GM23248 (cell line): ENCODE data around the gene ATP1A3. TPM values are rescaled to one million over a fixed set of nuclear protein-coding genes. Genes with fewer than 3 reads are reported as not detected.

ENCODE experiments used
- DNase-seq: peaks from one replicate; pipeline ENCODE4 v3.0.0-alpha.2; 2015
- H2AFZ ChIP-seq: fragments of 200-600 bp; sonication (generic); 2 replicates; pipeline ENCODE4 v1.6.1; 2016; ENCODE audit warnings: antibody characterized with exemption
- H3F3A ChIP-seq: fragments of 200-600 bp; sonication (generic); 2 replicates; pipeline ENCODE4 v1.6.1; 2016; ENCODE audit warnings: mild to moderate bottlenecking, antibody characterized with exemption, mixed run types; ENCODE audit not compliant: insufficient read depth
- H3K27ac ChIP-seq: fragments of 200-600 bp; sonication (generic); 2 replicates; pipeline ENCODE4 v1.5.1; 2016; ENCODE audit warnings: mild to moderate bottlenecking
- H3K27me3 ChIP-seq: fragments of 200-600 bp; sonication (generic); replicated peaks from 2 replicates; pipeline ENCODE4 v1.6.1; 2016; ENCODE audit warnings: mild to moderate bottlenecking; ENCODE audit not compliant: insufficient read depth
- H3K36me3 ChIP-seq: fragments of 200-600 bp; sonication (generic); 2 replicates; pipeline ENCODE4 v1.6.1; 2016; ENCODE audit warnings: low read depth, mild to moderate bottlenecking
- H3K4me1 ChIP-seq: fragments of 200-600 bp; sonication (generic); 2 replicates; pipeline ENCODE4 v1.6.1; 2016; ENCODE audit warnings: mild to moderate bottlenecking; ENCODE audit not compliant: insufficient read depth
- H3K4me2 ChIP-seq: fragments of 200-600 bp; sonication (generic); one replicate; pipeline ENCODE4 v1.6.1; 2016; ENCODE audit warnings: mild to moderate bottlenecking; ENCODE audit not compliant: unreplicated experiment
- H3K4me3 ChIP-seq: fragments of 200-600 bp; sonication (generic); 2 replicates; pipeline ENCODE4 v1.5.1; 2016; ENCODE audit warnings: mild to moderate bottlenecking
- H3K79me2 ChIP-seq: fragments of 200-600 bp; sonication (generic); 2 replicates; pipeline ENCODE4 v1.6.1; 2016; ENCODE audit warnings: mild to moderate bottlenecking; ENCODE audit not compliant: insufficient read depth
- H3K9ac ChIP-seq: fragments of 200-600 bp; sonication (generic); 2 replicates; pipeline ENCODE4 v1.6.1; 2016; ENCODE audit warnings: mild to moderate bottlenecking
- H3K9me2 ChIP-seq: fragments of 200-600 bp; sonication (generic); 2 replicates; pipeline ENCODE4 v1.6.1; 2016; ENCODE audit warnings: mixed run types, mild to moderate bottlenecking, moderate library complexity; ENCODE audit not compliant: insufficient read depth
- H3K9me3 ChIP-seq: fragments of 200-600 bp; sonication (generic); one replicate; pipeline ENCODE4 v1.6.1; 2017; ENCODE audit warnings: low read depth
- H4K20me1 ChIP-seq: fragments of 200-600 bp; sonication (generic); 2 replicates; pipeline ENCODE4 v1.6.0; 2016; ENCODE audit not compliant: insufficient read depth
- EZH2 ChIP-seq: fragments of 200-600 bp; sonication (generic); IDR thresholded peaks from 2 replicates; pipeline ENCODE4 v1.6.1; 2018; ENCODE audit warnings: antibody characterized with exemption, mild to moderate bottlenecking; ENCODE audit not compliant: insufficient read depth, poor library complexity, severe bottlenecking
- EZH2phosphoT487 ChIP-seq: fragments of 200-600 bp; sonication (generic); IDR thresholded peaks from 2 replicates; pipeline ENCODE4 v1.6.1; 2018; ENCODE audit warnings: antibody characterized with exemption, moderate library complexity, mild to moderate bottlenecking, low read depth; ENCODE audit not compliant: insufficient read depth
- WGBS, 2 experiments: methylation state at CpG; one replicate each; pipeline ENCODE4 v1.1.6; 2015 to 2017; ENCODE audit warnings: low lambda C conversion rate in 2 of 2, low coverage in 1 of 2; ENCODE audit errors: missing lambda C conversion rate in 2 of 2; 5-methylcytosine and 5-hydroxymethylcytosine counted together
- in situ Hi-C: fragments of 300-500 bp; cut with MboI; formaldehyde crosslinking; loops from 2 replicates; pipeline ENCODE4 v1.15.0; 2020
- polyA plus RNA-seq: library from polyadenylated mRNA; unstranded; fragments of >200 nt; fragmentation: Nextera tagmentation; extraction: Ambion mirVana; gene quantifications from 2 replicates; pipeline ENCODE4 v1.2.1, GENCODE V29; 2016
- total RNA-seq: library from RNA; depleted of rRNA; stranded (reverse); fragments of >200 nt; shearing (Covaris generic); gene quantifications from 2 replicates; pipeline ENCODE4 v1.2.3, GENCODE V29; 2014

ATP1A3 gene
- total and polyA plus RNA-seq, 2 experiments from 2014 or later: 0.11 to 0.36 TPM

DNA sequence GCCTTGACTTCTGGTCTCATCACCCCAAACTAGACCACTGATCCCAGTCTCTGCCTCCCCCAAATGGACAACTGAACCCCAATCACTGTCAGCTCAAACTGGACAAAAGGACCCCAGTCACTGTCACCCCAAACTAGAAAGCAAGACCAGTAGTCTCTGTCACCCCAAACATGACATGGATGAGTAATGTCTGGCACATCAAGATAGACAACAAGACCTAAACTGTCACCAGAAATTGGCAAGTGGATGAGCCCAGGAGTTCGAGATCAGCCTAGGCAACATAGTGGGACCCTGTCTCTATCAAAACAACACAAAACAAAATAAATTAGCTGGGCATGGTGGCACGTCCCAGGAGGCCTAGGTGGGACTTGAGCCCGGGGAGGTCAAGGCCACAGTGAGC lies 46.9 kb downstream of the ATP1A3 start:
- TF ChIP-seq EZH2: no peak
- no peak for TF ChIP-seq EZH2phosphoT487
- Histone ChIP-seq H4K20me1 (no peaks in the 10 kb centered on the region), H3K36me3 (no peaks in the 10 kb centered on the region), H2AFZ (no peak overlapping the region), H3K9me3 (no peaks in the 10 kb centered on the region), H3K27ac (no peak overlapping the region), H3K4me1 (no peaks in the 10 kb centered on the region), H3K4me2 (no peak overlapping the region), H3K4me3 (no peak overlapping the region), H3K27me3 (no peaks in the 10 kb centered on the region), H3K79me2 (no peaks in the 10 kb centered on the region), H3K9ac (no peak overlapping the region), H3K9me2 (no peaks in the 10 kb centered on the region), H3F3A (no peaks in the 10 kb centered on the region)
- 71 to 77% methylated on average over 3 of the region's 3 CpGs for WGBS, 2 experiments
- DNase-seq: no peak
- in situ Hi-C loops: no loop called here

DNA sequence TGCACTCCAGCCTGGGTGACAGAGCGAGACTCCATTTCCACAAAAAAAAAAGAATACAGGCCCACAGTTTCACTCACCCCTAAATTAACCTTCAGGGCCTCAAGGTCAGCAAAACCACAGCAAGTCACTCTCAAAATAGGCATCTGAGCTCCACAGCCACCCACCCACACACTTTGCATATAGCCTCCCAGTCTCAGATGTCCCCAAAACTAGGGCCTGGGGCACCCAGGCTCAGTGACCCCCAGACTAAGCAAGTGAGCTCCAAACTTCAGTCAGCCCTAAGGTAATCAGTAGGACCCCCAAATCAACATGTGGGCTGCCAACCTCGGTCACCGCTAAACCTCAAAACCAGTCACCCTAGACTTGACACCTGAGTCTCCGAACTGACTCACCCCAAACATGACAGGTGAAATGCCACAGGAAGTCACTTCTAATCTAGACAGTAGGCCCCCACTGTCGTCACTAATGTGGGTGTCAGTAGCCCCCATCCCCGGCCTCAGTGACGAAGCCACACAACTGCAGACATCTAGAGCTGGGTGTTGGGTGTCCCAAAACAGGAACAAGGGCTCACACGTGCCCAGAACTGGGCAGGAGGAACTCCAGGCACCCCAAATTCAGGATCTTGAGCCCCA lies 48.8 kb downstream of the ATP1A3 start:
- no peaks in the 10 kb centered on the region for H4K20me1 ChIP-seq
- no peak overlapping the region for H3K9ac ChIP-seq
- no peak overlapping the region for H3K4me2 ChIP-seq
- H3K4me3 ChIP-seq: no peak overlapping the region
- H3K27ac ChIP-seq: no peak overlapping the region
- H3K79me2 ChIP-seq: no peaks in the 10 kb centered on the region
- H2AFZ ChIP-seq: no peak overlapping the region
- DNase-seq: no peak
- H3K27me3 ChIP-seq: no peaks in the 10 kb centered on the region
- H3K36me3 ChIP-seq: no peaks in the 10 kb centered on the region
- TF ChIP-seq EZH2phosphoT487 (no peak), EZH2 (no peak)
- H3K9me3 ChIP-seq: no peaks in the 10 kb centered on the region
- in situ Hi-C loops: no loop called here
- H3F3A ChIP-seq: no peaks in the 10 kb centered on the region
- no peaks in the 10 kb centered on the region for H3K9me2 ChIP-seq
- WGBS, 2 experiments: 86 to 90% methylated on average over 8 of the region's 8 CpGs
- no peaks in the 10 kb centered on the region for H3K4me1 ChIP-seq

DNA sequence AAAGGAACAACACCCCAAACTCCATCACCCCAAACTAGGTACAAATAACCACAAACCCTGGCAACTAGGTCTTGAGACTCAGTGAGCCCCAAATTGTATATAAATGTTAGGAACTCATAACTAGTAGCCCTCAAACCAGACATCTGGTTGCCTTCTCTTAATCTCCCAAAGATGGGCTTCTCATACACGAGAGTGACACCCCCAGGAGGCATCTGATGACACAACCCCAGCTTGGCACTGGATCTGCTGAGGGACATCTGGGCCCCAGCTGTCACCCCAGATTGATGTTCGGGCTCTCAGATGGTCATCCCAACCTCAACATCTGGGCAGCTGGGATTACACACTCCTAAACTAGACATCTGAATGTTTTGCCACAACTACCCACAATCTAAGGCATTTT lies 49.7 kb downstream of the ATP1A3 start:
- H3K9me2 ChIP-seq: no peaks in the 10 kb centered on the region
- H3K27ac ChIP-seq: no peak overlapping the region
- H3K9ac ChIP-seq: no peak overlapping the region
- H3K79me2 ChIP-seq: no peaks in the 10 kb centered on the region
- no peaks in the 10 kb centered on the region for H3F3A ChIP-seq
- in situ Hi-C loops: no loop called here
- H2AFZ ChIP-seq: no peak overlapping the region
- H4K20me1 ChIP-seq: no peaks in the 10 kb centered on the region
- H3K4me1 ChIP-seq: no peaks in the 10 kb centered on the region
- H3K27me3 ChIP-seq: no peaks in the 10 kb centered on the region
- no peak for TF ChIP-seq EZH2
- TF ChIP-seq EZH2phosphoT487: no peak
- H3K4me2 ChIP-seq: no peak overlapping the region
- no peaks in the 10 kb centered on the region for H3K36me3 ChIP-seq
- H3K4me3 ChIP-seq: no peak overlapping the region
- H3K9me3 ChIP-seq: no peaks in the 10 kb centered on the region
- 27 to 51% methylated on average over 2 of the region's 2 CpGs for WGBS, 2 experiments
- no peak for DNase-seq

DNA sequence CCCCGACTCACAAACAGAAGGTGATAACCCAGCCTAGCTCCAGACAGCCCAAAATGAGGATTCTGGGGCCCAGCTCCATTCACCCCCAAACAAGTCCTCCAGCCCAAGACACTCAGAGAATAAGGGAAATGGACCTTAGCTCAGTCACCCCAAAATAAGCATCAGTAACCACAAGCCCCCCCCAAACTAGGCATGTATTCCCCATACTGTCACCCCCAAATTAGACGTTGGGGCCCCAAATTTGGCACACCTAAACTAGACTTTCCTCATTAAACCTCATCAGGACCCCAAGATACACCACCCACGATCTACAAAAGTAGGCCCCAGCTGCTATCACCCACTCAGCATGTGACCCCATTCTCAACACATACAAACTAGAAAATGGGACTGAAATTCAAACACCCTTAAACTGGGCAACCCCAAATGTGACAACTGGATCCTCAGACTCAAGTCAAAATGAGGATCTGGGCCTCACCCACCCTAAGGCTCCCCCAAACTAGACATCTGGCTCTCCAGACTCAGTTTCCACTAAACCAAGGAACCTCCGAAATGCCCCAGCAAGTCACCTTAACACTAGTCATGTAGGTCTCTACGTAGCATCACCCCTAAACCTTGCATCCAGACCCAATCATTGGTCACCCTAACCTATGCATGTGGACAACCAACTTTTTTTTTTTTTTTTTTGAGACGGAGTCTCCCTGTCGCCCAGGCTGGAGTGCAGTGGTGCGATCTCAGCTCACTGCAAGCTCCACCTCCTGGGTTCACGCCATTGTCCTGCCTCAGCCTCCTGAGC lies 52.4 kb downstream of the ATP1A3 start:
- Histone ChIP-seq H4K20me1 (no peaks in the 10 kb centered on the region), H3K36me3 (no peaks in the 10 kb centered on the region), H3F3A (no peaks in the 10 kb centered on the region), H3K4me1 (no peaks in the 10 kb centered on the region), H3K9me2 (no peaks in the 10 kb centered on the region), H3K79me2 (no peaks in the 10 kb centered on the region), H3K4me3 (no peak overlapping the region), H3K9ac (no peak overlapping the region), H3K4me2 (no peak overlapping the region), H3K27ac (no peak overlapping the region), H3K9me3 (no peaks in the 10 kb centered on the region), H2AFZ (no peak overlapping the region), H3K27me3 (no peaks in the 10 kb centered on the region)
- DNase-seq: no peak
- in situ Hi-C loops: no loop called here
- TF ChIP-seq EZH2 (no peak), EZH2phosphoT487 (no peak)
- WGBS, 2 experiments: 92 to 95% methylated on average over 8 to 9 of the region's 9 CpGs
